PC-9 (cell line): ENCODE data around the gene JUND.

Experiments used
- EZH2 ChIP-seq: fragments of 200-600 bp; sonication (generic); IDR thresholded peaks from 2 replicates; pipeline ENCODE4 v1.8.0; 2017; ENCODE audit warnings: antibody characterized with exemption, low read depth
- TF ChIP-seq, protein P1 (sequence below): fragments of 200-600 bp; sonication (generic); conservative IDR thresholded peaks from 2 replicates; pipeline ENCODE4 v1.6.1; 2017; ENCODE audit warnings: mixed run types, antibody characterized with exemption, mild to moderate bottlenecking, moderate library complexity

DNA sequence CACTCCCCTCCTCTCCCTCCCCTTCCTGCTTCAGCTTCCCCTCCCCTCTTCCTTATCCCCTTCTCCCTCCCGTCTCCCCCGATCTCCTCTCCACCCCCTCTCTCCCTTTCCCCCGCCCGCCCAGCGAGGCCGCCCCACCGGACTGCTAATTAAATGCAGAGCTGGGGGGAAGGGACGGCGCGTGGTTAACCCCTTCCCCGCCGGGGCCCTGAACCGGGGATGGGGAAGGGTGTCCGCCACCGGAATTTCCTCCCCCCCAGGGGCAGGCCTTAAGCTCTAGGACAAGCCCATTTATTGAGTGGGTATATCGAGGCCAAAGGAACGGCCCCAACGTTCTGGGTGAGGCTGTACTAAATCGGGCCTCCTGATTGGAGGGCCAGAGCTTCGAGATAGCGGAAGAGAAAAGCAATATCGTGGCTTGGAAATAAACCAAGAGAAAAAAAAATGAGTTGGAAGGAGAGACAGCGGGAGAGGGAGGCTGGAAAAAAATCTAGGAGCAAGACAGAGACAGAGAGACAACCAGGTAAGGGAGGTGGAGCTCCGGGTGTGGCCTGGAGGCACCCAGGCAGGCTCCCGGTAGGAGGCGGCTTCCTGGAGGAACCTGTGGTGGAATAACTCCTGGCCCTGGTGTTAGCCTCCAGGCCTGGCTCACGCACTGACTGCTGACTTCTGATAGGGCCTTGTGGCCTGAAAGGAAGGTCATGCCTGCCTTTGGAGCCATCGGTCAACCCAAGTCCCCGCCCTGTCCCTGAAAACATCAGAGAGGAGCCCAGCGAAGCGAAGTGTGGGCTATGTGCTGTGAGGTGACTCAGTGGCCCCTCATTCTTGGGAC lies 11.6 kb upstream of the JUND start:
- TF ChIP-seq, protein P1, sequence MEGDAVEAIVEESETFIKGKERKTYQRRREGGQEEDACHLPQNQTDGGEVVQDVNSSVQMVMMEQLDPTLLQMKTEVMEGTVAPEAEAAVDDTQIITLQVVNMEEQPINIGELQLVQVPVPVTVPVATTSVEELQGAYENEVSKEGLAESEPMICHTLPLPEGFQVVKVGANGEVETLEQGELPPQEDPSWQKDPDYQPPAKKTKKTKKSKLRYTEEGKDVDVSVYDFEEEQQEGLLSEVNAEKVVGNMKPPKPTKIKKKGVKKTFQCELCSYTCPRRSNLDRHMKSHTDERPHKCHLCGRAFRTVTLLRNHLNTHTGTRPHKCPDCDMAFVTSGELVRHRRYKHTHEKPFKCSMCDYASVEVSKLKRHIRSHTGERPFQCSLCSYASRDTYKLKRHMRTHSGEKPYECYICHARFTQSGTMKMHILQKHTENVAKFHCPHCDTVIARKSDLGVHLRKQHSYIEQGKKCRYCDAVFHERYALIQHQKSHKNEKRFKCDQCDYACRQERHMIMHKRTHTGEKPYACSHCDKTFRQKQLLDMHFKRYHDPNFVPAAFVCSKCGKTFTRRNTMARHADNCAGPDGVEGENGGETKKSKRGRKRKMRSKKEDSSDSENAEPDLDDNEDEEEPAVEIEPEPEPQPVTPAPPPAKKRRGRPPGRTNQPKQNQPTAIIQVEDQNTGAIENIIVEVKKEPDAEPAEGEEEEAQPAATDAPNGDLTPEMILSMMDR = no peak
- no peak for TF ChIP-seq EZH2
